K562 (cell line): ENCODE data around the gene HEATR9. TPM values are rescaled to one million over a fixed set of nuclear protein-coding genes. Genes with fewer than 3 reads are reported as not detected.

Experiments
- ATF2 ChIP-seq: sonication (generic); formaldehyde crosslinking; IDR thresholded peaks from 2 replicates; pipeline ENCODE4 v1.8.1; 2022; ENCODE audit warnings: missing genetic modification reagents
- CBFA2T3 ChIP-seq: fragments of 450-650 bp; IDR thresholded peaks from 2 replicates; pipeline ENCODE4 v1.6.1; 2017
- CXXC5 ChIP-seq: fragments of 250-450 bp; sonication (Bioruptor Pico); IDR thresholded peaks from 2 replicates; pipeline ENCODE4 v1.8.0; 2022; ENCODE audit warnings: inconsistent platforms, mild to moderate bottlenecking, moderate library complexity
- ETV1 ChIP-seq: fragments of 450-650 bp; conservative IDR thresholded peaks from 2 replicates; pipeline ENCODE4 v1.6.1; 2016; ENCODE audit warnings: missing genetic modification characterization, control low read depth, low read depth, missing compliant biosample characterization
- GTF2F1 ChIP-seq: IDR thresholded peaks from 2 replicates; pipeline ENCODE4 v1.6.1; 2011; ENCODE audit warnings: low read depth, low read length, improper control_type of control experiment
- JUN ChIP-seq, 2 experiments: sonication (generic) in 1 of 2; formaldehyde crosslinking in 1 of 2; IDR thresholded peaks; 2 replicates each; pipeline versions ENCODE4 v1.6.1 to v1.8.0; 2012 to 2022; ENCODE audit warnings: borderline replicate concordance in 2 of 2, mild to moderate bottlenecking in 2 of 2, improper control_type of control experiment in 1 of 2, low read depth in 1 of 2, low read length in 1 of 2, missing genetic modification reagents in 1 of 2
- JUND ChIP-seq, 2 experiments: IDR thresholded peaks; 2 replicates in 1 of 2; 3 replicates in 1 of 2; pipeline ENCODE4 v1.6.1; 2011; ENCODE audit warnings: borderline replicate concordance in 2 of 2, low read depth in 2 of 2, low read length in 2 of 2, improper control_type of control experiment in 1 of 2, missing biosample characterization in 1 of 2, missing genetic modification characterization in 1 of 2, missing genetic modification reagents in 1 of 2
- NFIC ChIP-seq: fragments of 450-650 bp; IDR thresholded peaks from 2 replicates; pipeline ENCODE4 v1.6.1; 2017; ENCODE audit warnings: mild to moderate bottlenecking, inconsistent platforms
- PCBP2 ChIP-seq: fragments of 200-400 bp; formaldehyde crosslinking; IDR thresholded peaks from 2 replicates; pipeline ENCODE4 v1.6.1; 2018; ENCODE audit warnings: low read length, low read depth, mild to moderate bottlenecking, moderate library complexity; ENCODE audit not compliant: poor library complexity, severe bottlenecking
- POLR2AphosphoS5 ChIP-seq: IDR thresholded peaks from 2 replicates; pipeline ENCODE4 v1.6.1; 2011; ENCODE audit warnings: mild to moderate bottlenecking, low read depth, low read length, moderate library complexity; ENCODE audit not compliant: control insufficient read depth, insufficient read depth
- RCOR1 ChIP-seq, 2 experiments: IDR thresholded peaks; 2 replicates each; pipeline ENCODE4 v1.6.1; 2012; ENCODE audit warnings: low read depth in 2 of 2, low read length in 2 of 2, borderline replicate concordance in 1 of 2, improper control_type of control experiment in 1 of 2
- SMARCC2 ChIP-seq: fragments of 450-650 bp; IDR thresholded peaks from 2 replicates; pipeline ENCODE4 v1.6.1; 2017; ENCODE audit warnings: antibody characterized with exemption, moderate library complexity, mild to moderate bottlenecking, low read depth
- STAT5A ChIP-seq: IDR thresholded peaks from 2 replicates; pipeline ENCODE4 v1.6.1; 2012; ENCODE audit warnings: low read length, inconsistent platforms, borderline replicate concordance
- TBL1XR1 ChIP-seq, 2 experiments: IDR thresholded peaks; 2 replicates each; pipeline ENCODE4 v1.6.1; 2012; ENCODE audit warnings: improper control_type of control experiment in 2 of 2, low read length in 2 of 2, mild to moderate bottlenecking in 1 of 2
- TCF3 ChIP-seq: sonication (generic); formaldehyde crosslinking; IDR thresholded peaks from 2 replicates; pipeline ENCODE4 v1.4.0; 2020; ENCODE audit warnings: mild to moderate bottlenecking, missing genetic modification reagents
- TEAD4 ChIP-seq, 2 experiments: sonication (generic) in 1 of 2; formaldehyde crosslinking in 1 of 2; IDR thresholded peaks; 2 replicates each; pipeline versions ENCODE4 v1.6.1 to v1.8.0; 2012 to 2022; ENCODE audit warnings: borderline replicate concordance in 1 of 2, inconsistent platforms in 1 of 2, low read length in 1 of 2, mild to moderate bottlenecking in 1 of 2, missing genetic modification reagents in 1 of 2
- ZBTB2 ChIP-seq: fragments of 450-650 bp; IDR thresholded peaks from 2 replicates; pipeline ENCODE4 v1.6.1; 2016; ENCODE audit warnings: antibody characterized with exemption
- ZFPM2 ChIP-seq: fragments of 250-450 bp; sonication (Bioruptor Pico); IDR thresholded peaks from 2 replicates; pipeline ENCODE4 v1.5.1; 2022; ENCODE audit warnings: mild to moderate bottlenecking
- ZFX ChIP-seq: sonication (generic); formaldehyde crosslinking; IDR thresholded peaks from 2 replicates; pipeline ENCODE4 v1.8.0; 2022; ENCODE audit warnings: mild to moderate bottlenecking, missing genetic modification reagents, moderate library complexity
- polyA plus RNA-seq, 8 experiments: library from polyadenylated mRNA; depleted of rRNA in 4 of 8; stranded (reverse) in 5 of 8; unstranded in 3 of 8; fragments of >200 nt; fragmentation: Nextera tagmentation in 2 of 8; fragmentation: Illumina TruSeq in 1 of 8; extraction: Ambion mirVana in 2 of 8; extraction: Trizol in 1 of 8; gene quantifications; 2 replicates each; pipeline versions ENCODE4 v1.2.1 to v1.2.3, GENCODE V29; 2011 to 2014; ENCODE audit warnings: inconsistent platforms in 1 of 8, missing spikeins in 1 of 8
- total RNA-seq, 7 experiments: library from RNA; depleted of rRNA in 6 of 7; stranded (reverse); fragments of >200 nt in 6 of 7; fragmentation: Illumina TruSeq in 2 of 7; extraction: Trizol in 2 of 7; gene quantifications; 2 replicates each; pipeline versions ENCODE4 v1.2.1 to v1.2.3, GENCODE V29; 2011 to 2021; ENCODE audit warnings: low replicate concordance in 1 of 7
- TF ChIP-seq, protein P1 (sequence below): fragments of 150-350 bp; conservative IDR thresholded peaks from 2 replicates; pipeline ENCODE4 v1.6.1; 2014; ENCODE audit warnings: low read length

HEATR9 gene
- total and polyA plus RNA-seq, 9 of the 15 experiments (the other 6 are each of a cell fraction or from before 2014, with no cell fraction given) = not detected

DNA sequence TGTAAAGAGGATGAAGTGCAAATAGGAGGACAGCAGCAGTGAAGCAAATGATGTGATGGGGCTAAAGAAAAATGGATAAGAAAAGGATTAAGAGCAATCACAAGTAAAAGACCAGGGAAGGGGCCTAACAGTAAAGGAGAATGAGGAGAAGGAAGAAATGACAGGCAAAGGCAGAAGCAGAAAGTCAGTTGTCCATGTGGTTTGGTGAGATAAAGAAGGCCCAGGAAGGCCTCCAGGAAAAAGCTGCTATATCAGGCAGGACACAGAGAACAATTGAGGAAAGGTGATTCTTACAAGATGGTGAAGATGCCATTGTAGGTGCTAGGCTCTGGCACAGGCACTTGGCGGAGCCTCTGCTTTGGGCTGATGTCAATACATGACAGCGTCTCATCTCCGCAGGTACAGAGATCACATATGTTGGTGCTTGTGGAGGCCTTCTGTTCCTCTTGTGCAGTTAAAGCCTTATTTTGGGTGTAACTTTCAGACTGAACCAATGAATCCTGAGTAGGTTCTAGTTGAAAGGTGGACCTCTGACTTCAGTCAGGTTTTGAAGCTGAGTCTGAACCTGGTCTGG is 43.7 kb upstream of the HEATR9 start (continued):
- TF ChIP-seq ETV1 (tag) (0 out of 2 replicates have a peak, but pooled peaks have one; percentile 38), GTF2F1 (no peak), ZBTB2 (peak; percentile 51; the same call in 1 of the 2 replicates), CBFA2T3 (peak; percentile 92), POLR2AphosphoS5 (peak; percentile 60; the same call in 1 of the 2 replicates), CXXC5 (CRISPR knock-in tag) (peak; percentile 55; the same call in 1 of the 2 replicates), RCOR1 (IDR thresholded peaks at IDR 0.05; ENCODE audit: borderline replicate concordance in 1 of 2, low read depth in 2 of 2, low read length in 2 of 2) (0 out of 4 replicates have a peak, but pooled peaks of 1 of the 2 experiments have one; percentile 14), TBL1XR1 (IDR thresholded peaks at IDR 0.05; ENCODE audit: low read length in 2 of 2) (peak in 1 of 2 experiments; percentile 44; a peak in 1 of 4 replicates), JUND (IDR thresholded peaks at IDR 0.05; ENCODE audit: borderline replicate concordance, low read depth, low read length) (0 out of 2 replicates have a peak, but pooled peaks have one; percentile 22), JUND (tag; IDR thresholded peaks at IDR 0.05; ENCODE audit: borderline replicate concordance, low read depth, low read length) (peak; percentile 18; the same call in 1 of the 3 replicates), ZFPM2 (CRISPR knock-in tag) (no peak), PCBP2 (no peak), NFIC (peak; percentile 64), ATF2 (CRISPR knock-in tag) (no peak), STAT5A (peak; percentile 71), ZFX (CRISPR knock-in tag) (0 out of 2 replicates have a peak, but pooled peaks have one; percentile 22), TCF3 (CRISPR knock-in tag) (peak; percentile 90), TEAD4 (IDR thresholded peaks at IDR 0.05; ENCODE audit: low read length) (peak; percentile 79), TEAD4 (CRISPR knock-in tag; IDR thresholded peaks at IDR 0.05; ENCODE audit: borderline replicate concordance) (no peak), JUN (IDR thresholded peaks at IDR 0.05; ENCODE audit: borderline replicate concordance, low read depth, low read length) (no peak; the same call in 1 of the 2 replicates), JUN (CRISPR knock-in tag; IDR thresholded peaks at IDR 0.05; ENCODE audit: borderline replicate concordance) (no peak), SMARCC2 (peak; percentile 52; the same call in 1 of the 2 replicates)
- TF ChIP-seq, protein P1, sequence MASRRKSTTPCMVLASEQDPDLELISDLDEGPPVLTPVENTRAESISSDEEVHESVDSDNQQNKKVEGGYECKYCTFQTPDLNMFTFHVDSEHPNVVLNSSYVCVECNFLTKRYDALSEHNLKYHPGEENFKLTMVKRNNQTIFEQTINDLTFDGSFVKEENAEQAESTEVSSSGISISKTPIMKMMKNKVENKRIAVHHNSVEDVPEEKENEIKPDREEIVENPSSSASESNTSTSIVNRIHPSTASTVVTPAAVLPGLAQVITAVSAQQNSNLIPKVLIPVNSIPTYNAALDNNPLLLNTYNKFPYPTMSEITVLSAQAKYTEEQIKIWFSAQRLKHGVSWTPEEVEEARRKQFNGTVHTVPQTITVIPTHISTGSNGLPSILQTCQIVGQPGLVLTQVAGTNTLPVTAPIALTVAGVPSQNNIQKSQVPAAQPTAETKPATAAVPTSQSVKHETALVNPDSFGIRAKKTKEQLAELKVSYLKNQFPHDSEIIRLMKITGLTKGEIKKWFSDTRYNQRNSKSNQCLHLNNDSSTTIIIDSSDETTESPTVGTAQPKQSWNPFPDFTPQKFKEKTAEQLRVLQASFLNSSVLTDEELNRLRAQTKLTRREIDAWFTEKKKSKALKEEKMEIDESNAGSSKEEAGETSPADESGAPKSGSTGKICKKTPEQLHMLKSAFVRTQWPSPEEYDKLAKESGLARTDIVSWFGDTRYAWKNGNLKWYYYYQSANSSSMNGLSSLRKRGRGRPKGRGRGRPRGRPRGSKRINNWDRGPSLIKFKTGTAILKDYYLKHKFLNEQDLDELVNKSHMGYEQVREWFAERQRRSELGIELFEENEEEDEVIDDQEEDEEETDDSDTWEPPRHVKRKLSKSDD = no peak
